DMS 273 (cell line): ENCODE measurements around the gene TARM1.

Experiments
- DNase-seq: peaks from one replicate; lab custom pipeline; 2025; ENCODE audit not compliant: unreplicated experiment; lab: John Stamatoyannopoulos, UW

Gene TARM1

DNA sequence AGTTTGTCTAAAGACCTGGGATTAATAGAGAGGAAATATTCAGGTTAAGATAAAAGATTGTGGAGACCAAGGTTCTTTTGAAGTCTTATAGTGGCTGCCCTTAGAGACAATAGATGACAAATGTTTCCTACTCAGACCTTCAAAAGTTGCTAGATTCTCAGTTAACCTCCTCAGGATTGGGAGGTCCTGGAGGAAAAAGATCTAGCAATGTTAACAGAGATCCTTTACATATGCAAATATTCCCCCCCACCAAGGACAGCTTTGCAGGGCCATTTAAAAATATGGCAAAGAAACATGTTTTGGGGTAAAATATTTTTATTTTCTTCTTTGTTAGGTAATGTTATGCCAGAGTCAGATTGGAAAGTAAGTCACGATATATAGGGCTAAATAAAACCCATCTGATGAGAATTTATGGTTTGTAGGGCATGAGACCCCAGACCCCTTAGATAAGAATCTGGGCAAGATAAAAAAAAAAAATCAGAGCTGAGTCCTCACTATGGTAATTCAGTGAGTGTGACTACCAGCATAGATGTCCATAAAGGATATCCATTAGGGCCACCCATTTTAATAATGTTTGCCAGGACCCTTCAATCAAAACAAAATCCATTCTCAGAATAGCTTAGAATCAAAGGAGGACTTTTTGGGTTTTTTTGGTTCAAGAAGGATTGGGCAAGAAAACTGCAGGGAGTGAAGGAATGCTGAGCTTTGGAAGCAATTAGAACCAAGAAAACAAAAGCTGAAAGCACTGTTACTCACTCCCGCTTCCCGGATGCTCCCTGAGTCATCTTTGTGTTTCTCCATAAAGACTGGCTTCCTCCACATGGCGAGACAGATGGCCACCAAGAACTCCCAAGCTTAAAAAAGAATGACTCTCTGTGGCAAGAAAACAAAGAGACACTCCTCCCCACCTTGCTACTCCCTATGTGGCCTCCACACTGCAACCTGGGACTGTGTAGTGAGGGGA is 45.7 kb downstream of the TARM1 start:
- DNase-seq: peak; percentile 44

GRCh38 chr19:54030895-54031586 is 50.1 kb downstream of the TARM1 start:
- peak; percentile 21 for DNase-seq

DNA sequence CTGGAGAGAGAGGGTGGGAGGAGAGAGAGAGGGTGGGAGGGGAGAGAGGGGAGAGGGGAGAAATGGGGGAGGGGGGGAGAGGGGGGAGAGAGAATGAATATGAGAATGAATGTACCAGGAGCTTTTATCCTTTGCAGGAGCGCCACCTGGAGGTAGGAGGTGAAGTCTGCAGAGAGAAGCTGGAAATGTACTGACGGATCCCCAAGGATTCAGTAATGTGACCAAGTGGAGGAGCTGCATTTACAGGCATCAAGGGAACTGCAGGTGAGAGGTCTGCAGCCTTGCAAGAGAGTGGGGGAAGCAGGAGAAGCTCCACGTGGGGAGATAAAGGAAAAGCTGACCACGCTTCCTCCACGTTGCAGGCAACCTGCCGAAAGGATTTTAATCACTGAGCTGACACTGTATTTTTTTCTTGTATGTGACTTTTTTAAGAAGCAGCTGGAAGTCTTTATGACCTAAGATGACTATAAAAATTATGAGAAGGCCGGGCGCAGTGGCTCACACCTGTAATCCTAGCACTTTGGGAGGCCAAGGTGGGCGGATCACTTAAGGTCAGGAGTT is 51.2 kb downstream of the TARM1 start:
- DNase-seq: peak; percentile 78

- no peak for DNase-seq
Observed at GRCh38 chr19:54029301-54029700, 51.9 kb downstream of the TARM1 start.

DNA sequence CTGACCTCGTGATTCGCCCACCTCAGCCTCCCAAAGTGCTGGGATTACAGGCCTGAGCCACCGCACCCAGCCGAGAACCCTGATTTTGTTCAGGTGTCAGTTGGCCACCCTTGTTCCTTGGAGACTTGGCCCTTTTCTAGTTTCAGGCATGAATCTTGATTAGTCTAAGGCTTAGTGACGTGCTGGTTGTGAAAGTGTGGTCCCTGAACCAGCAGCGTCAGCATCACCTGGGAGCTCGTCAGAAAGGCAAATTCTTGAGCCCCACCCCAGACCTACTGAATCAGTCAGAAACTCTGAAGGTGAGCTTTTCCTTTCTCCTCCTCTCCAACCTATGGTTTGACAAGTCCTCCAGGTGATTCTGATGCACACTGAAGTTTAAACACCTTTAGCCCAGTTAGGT is 54.5 kb downstream of the TARM1 start:
- DNase-seq: no peak

DNA sequence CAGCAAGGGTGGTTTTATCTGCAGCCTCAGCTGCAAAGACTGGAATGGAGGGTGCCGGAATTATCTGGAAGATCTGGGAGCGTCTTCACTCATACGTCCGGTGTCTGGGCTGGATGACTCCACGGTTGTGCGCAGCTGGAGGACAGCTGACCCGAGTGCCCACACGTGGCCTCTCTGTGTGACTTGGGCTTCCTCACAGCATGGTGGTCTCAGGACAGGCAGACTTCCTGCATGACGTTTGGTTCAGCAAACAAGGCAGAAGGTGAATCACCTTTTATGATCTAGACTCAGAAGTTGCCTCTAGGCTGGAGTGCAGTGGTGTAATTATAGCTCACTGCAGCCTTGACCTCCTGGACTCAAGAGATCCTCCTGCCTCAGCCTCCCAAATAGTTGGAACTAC is 56.5 kb downstream of the TARM1 start:
- no peak for DNase-seq

DNA sequence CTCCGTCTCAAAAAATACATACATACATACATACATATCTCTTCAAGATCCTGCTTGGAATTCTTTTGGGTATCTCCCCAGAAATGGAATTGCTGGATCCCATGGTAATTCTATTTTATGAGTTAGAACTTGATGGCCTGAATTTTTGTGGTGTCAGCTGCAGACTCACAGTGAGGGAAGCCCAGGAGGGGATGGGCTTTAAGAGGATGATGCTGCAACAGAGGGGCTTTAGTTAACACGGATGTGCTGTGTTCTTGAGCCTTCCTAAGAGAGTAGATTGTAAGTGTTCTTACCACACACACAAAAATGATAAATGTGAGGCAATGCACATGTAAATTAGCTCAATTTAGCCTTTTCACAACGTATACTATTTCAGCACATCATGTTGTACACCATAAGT is 58.0 kb downstream of the TARM1 start:
- DNase-seq: no peak

GRCh38 chr19:54021932-54022331 is 59.2 kb downstream of the TARM1 start:
- no peak for DNase-seq

DNA sequence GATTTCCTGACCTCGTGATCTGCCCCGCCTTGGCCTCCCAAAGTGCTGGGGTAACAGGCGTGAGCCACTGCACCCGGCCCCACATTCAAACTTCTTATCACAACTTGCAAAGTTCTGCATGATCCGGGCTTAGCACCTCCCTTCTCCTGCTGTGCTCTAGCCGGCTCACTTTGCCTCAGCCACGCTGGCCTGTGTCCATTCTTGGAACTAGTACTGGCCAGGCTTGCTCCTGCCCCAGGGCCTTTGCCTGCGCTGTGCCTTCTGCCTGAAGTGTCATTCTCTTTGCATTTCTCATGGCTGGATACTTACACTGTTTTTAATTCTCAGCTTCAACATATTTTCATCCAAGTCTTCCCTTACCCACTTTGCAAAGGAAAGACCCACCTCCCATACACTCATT is 59.8 kb downstream of the TARM1 start:
- DNase-seq: no peak
